Measurements from ENCODE around the gene MANBA.
A peak's percentile ranks its signal among the peaks of the same experiment; 100 is the strongest.

Gene MANBA

DNA sequence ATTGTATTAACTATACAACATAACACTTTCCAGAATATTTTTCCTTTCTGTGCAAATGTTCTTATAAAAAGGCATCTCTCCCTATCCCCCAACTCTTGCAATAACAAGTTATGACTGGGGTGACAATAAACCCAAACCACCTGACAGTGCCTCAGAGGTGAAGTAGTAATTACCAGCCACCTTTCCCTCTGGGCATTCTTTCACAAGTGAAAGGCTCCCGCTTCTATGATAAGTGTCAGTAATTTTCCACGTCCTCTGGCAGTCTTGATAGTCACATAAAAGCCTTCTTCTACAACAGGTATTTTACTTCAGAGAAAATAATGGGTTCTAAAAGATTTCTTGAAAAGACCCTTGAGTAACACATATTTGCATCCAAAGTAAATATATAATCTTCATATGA, 82.7 kb downstream of the MANBA start:
- no peak for DNase-seq (ENCODE audit: low read depth in 2 of 2)

DNA sequence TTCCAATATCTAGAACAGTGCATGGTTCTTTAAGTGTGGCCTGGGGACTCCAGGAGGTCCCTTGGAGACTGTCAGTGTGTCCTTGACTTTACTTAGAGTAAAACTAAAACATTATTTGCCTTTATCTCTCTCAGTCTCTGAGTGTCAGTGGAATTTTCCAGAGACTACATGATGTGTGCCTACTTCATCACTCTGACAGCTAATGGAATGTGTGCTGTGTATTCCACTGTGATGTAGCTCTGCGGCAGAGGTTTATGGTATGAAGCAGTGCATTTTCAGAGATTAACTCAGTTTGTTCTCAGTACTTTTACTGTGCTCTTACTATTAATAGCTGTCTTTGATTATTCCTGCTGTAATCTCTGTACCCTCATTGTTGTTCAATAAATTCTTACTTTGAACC, 85.6 kb downstream of the MANBA start:
- DNase-seq (ENCODE audit: low read depth in 2 of 2) = no peak

DNA sequence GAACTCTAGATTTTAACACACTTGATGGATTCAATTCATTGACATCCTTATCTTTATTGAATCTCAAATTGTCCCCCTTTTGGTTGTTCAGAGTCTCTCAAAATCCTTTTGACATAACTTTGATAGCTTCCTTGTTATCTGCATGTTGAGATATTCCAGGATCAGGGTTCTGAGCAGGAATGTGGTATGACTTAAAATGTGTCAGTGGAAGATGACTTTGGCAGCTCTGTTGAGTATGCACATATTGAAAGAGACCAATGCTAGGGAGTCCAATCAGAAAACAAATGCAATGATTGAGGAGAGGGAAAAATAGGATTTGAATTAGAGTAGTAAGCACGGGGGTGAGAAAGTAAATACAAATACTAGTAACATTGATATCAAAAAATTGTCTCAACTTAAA, 93.8 kb downstream of the MANBA start:
- DNase-seq (ENCODE audit: low read depth in 2 of 2) = no peak

- DNase-seq (ENCODE audit: low read depth in 2 of 2) = no peak
Observed at GRCh38 chr4:102665527-102665926, 95.2 kb downstream of the MANBA start.

- no peak for DNase-seq (ENCODE audit: low read depth in 2 of 2)
Observed at GRCh38 chr4:102663073-102663472, 97.7 kb downstream of the MANBA start.

DNA sequence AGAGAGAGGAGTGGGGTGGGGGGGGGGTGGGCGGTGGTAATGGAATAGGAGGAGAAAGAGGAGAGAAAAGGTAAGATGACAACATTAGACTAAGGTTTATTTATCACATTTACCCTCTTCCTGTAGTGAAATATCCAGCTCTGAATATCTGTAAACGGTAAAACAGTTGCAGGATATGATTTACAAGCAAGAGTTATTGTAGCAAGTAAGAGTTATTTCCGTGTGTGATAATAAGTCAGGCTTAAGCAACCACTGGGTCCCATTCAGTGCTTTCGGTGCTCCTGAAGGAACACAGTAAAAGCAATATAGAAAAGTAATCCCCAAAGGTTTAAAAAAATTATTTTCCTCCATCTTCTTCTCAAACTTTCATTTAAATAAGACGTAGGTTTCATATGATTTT, 103.6 kb downstream of the MANBA start:
- DNase-seq (ENCODE audit: low read depth in 2 of 2) = no peak

DNA sequence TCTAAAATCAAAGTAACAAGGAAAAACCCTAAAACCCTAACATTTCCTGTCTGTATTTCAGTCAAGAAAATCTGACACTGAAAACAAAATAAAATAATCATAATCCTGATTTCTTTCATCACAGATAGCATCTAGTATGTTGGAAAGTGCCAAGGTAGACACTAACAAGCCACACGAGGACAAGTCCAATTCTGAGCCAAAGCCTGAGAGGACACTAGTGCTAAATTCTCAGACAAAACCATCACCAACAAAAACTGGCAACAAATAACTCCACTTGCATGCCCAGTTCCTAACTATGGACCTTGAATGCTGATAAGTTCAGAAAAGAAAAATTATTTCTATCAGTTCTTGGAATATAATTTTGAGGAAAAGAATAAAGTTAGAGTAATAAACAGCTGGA, 113.7 kb downstream of the MANBA start:
- DNase-seq (ENCODE audit: low read depth in 2 of 2) = no peak

- DNase-seq (ENCODE audit: low read depth in 2 of 2) = no peak
Observed at GRCh38 chr4:102642631-102643298, 118.0 kb downstream of the MANBA start.

- DNase-seq (ENCODE audit: low read depth in 2 of 2) = no peak
Observed at GRCh38 chr4:102641793-102642192, 119.0 kb downstream of the MANBA start.

DNA sequence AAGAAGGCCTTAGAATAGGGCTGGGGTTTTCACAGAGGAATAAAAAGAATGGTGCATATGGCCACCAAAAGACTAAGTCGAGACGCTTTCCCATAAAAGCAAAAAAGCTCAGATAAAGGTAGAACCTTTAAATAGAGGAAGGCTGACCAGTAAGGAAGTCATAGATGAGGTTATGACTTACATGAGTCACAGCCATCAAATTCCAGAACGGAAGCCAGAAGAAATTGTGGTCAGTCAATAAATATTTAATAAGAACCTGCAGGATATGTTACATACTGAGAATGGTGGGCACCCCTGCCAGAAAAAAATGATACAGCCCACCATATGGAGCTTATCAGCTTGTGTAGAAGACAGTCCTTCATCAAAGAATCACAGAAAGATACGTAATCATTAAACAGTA, 120.1 kb downstream of the MANBA start:
- DNase-seq (ENCODE audit: low read depth in 2 of 2) = no peak

DNA sequence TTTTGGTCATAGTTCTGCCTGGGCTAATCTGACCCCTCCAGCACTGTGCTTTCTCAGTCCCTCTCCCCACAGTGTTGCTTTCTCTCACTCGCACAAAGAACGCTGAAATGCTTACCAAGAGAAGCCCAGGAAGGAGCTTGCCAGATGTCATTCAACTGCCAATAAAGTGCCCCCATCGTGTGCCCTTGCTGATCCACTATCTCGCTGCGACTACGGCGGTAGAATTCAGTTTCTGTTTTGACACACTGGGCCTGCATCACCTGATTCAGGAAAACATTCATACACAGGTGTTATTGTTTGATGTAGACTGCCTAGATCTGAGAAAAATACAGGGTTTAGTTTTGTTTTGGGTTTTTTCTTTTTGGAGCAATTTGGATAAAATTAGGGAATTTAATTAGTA, 121.2 kb downstream of the MANBA start:
- no peak for DNase-seq (ENCODE audit: low read depth in 2 of 2)

DNA sequence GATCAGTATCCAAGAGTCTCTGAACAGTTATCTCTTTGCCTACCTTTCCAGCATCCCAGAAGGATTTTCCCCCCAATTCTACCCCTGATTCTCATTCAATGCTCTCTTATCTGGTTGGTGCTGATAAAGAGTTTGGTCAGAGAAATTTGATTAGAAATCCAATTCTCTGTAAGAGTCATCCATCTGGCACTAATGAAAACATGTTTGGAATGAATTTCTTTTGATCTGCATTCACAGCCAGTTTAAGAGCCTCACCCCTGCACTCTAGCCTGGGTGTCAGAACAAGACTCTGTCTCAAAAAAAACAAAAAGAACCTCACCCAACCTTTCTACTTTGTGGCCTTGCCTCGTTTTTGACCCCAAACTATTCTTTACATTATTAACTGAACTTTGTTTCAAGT, 122.1 kb downstream of the MANBA start:
- DNase-seq (ENCODE audit: low read depth in 2 of 2) = no peak

- no peak for DNase-seq (ENCODE audit: low read depth in 2 of 2)
Observed at GRCh38 chr4:102637391-102637790, 123.4 kb downstream of the MANBA start.

DNA sequence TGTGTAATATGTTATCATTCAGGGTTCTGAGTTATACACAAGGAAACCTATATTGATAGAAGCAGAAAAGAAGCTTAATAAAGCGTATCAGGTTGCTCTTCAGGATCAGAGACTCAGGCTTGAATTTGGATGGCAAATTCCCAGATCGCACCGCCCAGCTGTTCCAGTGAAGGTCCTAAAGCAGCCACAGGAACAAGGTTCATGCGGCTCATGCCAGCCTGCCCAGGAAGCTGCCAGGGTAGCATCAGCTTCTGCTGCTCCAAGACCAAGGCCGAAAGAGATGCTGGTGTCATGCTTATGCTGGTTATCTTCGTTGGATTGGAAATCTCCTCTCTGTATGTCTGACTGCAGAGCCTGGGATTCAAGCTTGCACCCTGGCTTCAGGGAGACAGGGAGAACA, 127.7 kb downstream of the MANBA start:
- no peak for DNase-seq (ENCODE audit: low read depth in 2 of 2)

GRCh38 chr4:102632241-102633065, 128.3 kb downstream of the MANBA start:
- no peak for DNase-seq (ENCODE audit: low read depth in 2 of 2)

GRCh38 chr4:102631616-102632015, 129.2 kb downstream of the MANBA start:
- DNase-seq (ENCODE audit: low read depth in 2 of 2) = no peak

- no peak for DNase-seq (ENCODE audit: low read depth in 2 of 2)
Observed at GRCh38 chr4:102629673-102630072, 131.1 kb downstream of the MANBA start.

GRCh38 chr4:102627831-102628523, 132.8 kb downstream of the MANBA start:
- no peak for DNase-seq (ENCODE audit: low read depth in 2 of 2)

- DNase-seq (ENCODE audit: low read depth in 2 of 2) = peak in 1 of 2 donors; percentile 47
Observed at GRCh38 chr4:102625232-102625930, 135.4 kb downstream of the MANBA start.

DNA sequence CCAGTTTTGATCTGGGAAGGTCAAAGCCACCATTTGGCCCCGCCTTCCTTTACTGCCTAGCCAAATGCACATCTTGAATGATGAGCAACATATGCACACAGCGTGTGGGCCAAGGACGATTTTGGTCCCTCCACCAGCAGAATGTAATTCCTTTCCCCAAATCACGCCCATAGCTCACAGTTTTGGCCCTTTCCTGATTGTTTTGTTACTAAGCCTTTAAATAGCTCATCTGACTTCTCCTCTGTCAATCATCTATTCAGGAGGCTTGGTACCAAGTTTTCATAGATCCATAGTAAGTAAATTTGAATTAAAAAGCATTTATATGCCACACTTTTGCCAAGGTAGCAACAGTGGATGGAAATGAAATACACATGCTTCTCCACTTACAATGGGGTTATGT, 136.3 kb downstream of the MANBA start:
- no peak for DNase-seq (ENCODE audit: low read depth in 2 of 2)

DNA sequence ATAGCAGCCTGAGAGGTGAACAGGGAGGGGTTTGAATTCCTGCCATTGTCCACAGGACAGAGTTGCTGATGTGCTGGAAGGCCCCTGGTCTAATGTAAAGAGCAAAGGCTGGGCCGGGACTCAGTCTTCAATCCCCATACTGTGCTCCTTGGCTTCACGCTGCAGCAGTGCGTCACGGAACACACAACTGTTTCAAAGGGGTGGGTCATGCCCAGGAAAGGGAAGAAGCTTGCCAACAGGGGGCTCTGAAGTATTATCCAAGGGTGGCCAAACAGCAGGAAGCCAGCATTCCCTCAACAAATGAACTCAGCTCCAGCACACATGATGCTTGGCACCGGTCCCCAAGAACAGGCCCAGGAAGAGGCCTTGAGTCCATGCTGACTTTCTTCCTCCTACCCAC, 137.1 kb downstream of the MANBA start:
- no peak for DNase-seq (ENCODE audit: low read depth in 2 of 2)

Data from activated CD8-positive, alpha-beta memory T cell treated with anti-CD3 and anti-CD28 coated beads for 4 hours (primary cell).